ACHN (cell line): ENCODE results near the gene ARHGAP20.
"Not testable (repeated sequence)": the region's sequence is repeated elsewhere in the genome, so short reads cannot be mapped to it uniquely, and the experiment has no call there.

Experiments used
- DNase-seq: peaks from one replicate; pipeline ENCODE4 v3.0.0-alpha.2; 2015
- in situ Hi-C: cut with HindIII; loops from 2 replicates; pipeline ENCODE4 v1.10.0; 2017; ENCODE audit warnings: low sequenced_read_pairs, low pct_ligation_motif_present, low pct_unique_long_range_greater_than_20kb

ARHGAP20 gene

DNA sequence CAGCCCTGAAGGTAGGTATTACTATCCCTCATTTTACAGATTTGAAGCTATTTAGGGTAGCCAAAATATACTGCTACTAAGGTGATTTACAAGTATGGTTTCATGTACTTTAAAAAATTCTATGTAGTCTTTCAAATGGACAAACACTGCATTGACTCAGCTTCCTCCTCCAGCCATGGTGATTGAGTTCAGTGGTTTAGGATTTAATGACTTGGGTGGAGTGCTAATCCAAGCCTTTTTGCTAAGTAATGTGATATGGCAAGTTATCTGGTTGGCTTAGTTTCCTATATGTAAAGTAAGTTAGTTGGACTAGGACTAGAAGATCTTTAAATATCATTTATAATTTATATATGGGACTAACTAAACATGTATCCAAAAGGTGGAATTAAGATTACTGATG is 77.9 kb downstream of the ARHGAP20 start:
- in situ Hi-C loops, result no loop called here
- no peak for DNase-seq

DNA sequence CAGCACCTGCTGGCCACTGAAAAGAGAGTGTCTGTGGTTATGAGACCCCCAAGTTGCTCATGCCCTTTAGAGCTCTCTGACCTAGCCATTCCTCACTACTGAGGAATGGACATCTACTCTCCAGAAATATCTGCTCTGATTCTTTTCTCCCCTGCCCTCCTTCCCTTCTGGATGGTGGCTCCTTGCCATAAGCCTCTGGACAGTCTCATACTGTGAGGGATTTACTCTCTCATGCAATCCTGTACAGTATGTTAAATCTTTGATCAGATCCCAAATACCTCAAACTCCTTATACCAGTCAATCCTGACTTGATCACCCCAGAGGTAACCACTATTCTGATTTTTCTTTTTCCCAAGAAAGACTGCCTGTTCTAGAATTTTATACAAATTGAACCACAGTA is 80.7 kb downstream of the ARHGAP20 start:
- no peak for DNase-seq
- in situ Hi-C loops, result no loop called here

DNA sequence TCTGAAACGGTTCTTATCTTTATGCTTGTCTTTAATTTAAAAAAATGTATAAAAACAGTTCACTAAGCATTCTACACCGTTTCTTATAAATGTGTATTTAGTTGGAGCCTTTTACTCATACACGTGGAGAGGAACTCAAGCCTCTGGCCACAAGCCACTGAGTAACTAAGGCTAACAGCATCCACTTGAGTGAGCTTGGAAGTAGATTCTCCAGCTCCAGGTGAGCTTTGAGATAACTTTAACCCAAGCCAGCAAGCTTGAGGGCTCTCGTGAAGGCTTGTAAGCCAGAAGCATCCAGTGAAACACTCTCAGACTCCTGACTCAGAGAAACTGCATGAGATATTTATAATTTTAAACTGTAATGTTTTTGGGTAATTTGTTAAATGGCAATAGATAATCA is 82.6 kb downstream of the ARHGAP20 start:
- no peak for DNase-seq
- in situ Hi-C loops, result no loop called here

DNA sequence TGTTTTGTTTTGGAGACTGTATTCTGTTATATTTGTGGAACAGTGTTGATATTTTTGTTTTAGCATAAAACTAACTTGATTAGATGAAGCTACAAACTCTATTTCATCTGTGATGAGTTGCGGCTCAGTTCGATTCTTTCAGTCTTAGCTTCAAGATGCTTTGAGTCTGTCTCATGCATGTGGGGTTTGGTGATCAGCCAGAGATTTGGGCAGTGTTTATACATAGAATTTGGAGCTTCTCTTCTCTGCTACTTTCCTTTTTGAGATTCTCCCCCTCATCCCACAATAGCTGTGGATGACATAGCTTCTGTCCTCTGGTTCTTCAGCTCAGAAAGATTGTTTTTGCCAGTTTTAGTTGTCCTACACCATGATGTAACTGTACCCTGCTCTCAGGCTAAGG is 90.4 kb downstream of the ARHGAP20 start:
- DNase-seq, result no peak
- in situ Hi-C loops, result no loop called here

DNA sequence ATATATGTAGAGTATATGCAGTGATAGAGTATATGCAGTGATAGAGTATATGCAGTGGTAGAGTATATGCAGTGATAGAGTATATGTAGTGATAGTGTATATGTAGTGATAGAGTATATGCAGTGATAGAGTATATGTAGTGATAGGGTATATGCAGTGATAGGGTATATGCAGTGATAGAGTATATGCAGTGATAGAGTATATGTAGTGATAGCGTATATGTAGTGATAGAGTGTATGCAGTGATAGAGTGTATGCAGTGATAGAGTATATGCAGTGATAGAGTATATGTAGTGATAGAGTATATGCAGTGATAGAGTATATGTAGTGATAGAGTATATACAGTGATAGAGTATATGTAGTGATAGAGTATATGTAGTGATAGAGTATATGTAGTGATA is 92.9 kb downstream of the ARHGAP20 start:
- DNase-seq, in situ Hi-C loops: not testable (repeated sequence)

DNA sequence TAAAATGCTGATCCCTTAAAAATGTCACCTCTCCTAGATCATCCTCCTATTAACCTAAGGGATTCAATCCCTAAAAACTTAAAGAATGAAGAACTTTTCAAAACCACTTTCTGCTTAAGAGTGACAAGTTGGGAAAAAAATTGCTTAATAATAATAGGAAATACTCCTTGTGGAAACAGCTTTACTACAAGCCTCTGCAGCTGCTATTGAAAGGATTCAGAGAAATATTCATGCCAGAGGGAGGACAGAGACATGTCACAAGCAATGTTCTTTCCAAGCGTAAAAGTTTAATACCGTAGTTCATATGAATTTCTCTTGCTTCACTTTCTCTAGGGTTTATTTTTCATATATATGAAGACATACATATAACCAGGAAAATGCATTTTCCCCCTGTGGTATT is 98.2 kb downstream of the ARHGAP20 start:
- no peak for DNase-seq
- in situ Hi-C loops, result no loop called here

DNA sequence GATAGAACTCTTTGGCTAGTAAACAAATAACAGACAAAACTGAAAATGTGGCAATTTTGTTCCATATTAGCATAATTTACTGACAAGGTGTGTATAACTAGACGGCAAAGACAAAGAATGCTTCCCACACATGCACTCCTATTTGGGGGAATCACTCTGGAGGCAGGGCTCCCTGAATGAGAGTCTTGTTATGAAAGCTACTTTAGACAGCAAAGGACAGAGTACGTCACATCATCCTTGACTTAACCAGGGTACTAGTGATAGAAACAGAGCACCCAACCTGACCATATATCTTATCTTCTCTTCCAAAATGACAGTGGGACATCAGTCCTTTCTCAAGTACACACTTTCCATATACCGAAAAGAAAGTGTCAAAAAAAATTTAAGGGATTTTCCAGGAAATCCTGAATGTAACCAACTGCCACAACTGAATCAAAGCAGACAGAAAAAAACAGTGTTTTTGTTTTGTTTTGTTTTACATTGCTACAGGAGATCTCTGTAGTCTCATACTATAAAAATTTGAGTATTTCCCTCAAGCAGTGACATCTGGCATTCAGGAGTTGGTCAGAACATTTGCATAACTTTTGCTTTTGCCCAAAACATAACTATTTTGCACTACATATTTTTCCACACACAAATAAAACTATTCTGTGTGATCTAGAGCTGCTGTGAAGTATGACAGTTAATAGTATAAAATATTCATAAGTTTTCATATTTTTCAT is 98.9 kb downstream of the ARHGAP20 start:
- no peak for DNase-seq
- in situ Hi-C loops, result no loop called here

DNA sequence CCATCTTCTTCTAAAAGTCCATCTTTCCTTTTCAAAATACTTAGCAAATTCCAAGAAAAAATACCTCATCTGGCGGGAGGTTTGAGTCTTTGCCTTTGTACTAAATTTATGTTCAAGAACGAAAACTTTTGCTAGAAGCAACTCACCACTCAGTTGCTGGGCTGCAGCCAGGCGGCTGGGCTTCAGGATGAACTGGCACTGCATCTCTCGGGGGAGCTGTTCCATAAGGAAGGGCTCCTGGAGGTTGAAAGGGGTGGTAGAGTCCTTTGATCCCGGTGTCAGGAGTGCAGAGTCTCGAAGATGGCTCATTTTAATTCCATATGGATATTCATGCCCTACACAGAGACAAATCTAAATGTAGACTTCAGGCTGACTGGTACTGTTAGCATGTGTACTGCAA is 105.8 kb downstream of the ARHGAP20 start:
- DNase-seq, result no peak
- in situ Hi-C loops, result no loop called here

DNA sequence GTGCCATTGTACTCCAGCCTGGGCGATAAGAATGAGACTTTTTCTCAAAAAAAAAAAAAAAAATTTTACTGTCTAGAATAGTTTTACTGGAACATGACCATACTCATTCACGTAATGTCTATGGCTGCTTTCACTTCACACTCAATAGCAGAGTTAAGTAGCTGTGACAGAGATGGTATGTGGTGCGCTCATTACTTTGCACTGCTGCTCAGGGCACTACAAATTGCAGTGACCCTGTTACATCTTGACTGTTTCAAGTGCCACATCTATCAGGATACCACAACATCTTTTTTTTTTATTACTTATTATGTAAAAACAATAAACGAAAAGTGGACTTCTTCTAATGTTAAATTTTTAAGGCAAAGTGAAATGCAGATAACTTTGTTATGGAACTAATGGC is 110.3 kb downstream of the ARHGAP20 start:
- in situ Hi-C loops, result no loop called here
- DNase-seq, result no peak

DNA sequence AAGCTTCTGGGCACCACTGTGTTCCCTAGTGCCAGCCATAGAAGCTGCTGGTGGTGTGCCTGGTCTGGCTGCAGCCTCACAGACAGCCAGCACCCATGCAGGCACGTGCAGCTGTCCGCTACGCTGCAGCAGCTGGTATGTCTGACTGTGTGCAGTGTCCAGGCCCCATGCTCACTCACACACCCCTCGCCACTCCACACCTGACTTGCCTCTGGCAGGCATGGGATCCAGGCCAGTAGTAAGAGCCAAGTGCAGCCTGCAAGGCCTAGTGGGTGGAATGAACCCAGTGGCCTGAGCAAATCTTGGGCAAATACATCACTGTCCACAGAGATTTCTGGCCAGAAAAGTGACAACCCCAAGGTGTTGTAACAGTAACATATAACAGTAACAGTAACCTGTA is 111.9 kb downstream of the ARHGAP20 start:
- in situ Hi-C loops, result no loop called here
- no peak for DNase-seq

DNA sequence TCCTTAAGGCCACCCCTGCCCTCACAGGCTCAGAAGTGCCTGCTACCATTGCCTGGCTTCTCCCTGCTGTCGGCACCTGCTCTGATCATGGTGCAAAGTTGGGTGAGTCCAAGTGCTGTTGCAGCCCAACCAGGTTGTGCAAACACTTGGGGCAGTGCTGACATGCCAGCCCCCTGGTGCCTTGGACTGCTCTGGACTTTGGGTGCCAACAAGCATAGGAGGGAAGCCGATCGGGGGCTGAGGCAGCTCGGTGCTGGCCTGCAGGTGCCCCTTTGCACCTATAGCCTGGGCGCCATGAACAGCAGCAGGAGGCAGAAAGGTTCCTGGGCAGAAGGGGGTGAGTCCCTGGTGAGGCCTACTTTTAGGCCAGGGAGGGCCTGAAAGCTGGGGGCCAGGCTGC is 113.0 kb downstream of the ARHGAP20 start:
- DNase-seq, result no peak
- in situ Hi-C loops, result no loop called here

DNA sequence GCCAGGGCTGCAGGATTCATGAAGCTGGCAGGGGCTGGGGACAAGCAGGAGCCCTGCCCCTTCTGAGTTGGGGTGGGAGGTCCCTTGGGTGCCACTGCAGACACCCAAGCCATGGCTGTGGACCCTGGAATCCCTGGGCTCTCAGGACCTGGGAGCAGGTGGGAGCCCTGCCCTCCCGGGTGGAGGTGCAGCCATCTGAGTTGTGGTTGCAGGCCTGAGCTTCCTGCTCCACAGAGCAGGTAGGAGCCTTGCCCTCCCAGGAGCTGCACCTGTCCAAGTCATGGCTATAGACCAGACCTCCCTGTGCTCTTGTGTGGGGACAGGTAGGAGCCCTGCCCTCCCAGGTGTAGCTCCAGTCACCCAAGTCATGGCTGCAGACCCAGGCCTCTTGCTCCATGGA is 113.5 kb downstream of the ARHGAP20 start:
- no peak for DNase-seq
- in situ Hi-C loops, result no loop called here

DNA sequence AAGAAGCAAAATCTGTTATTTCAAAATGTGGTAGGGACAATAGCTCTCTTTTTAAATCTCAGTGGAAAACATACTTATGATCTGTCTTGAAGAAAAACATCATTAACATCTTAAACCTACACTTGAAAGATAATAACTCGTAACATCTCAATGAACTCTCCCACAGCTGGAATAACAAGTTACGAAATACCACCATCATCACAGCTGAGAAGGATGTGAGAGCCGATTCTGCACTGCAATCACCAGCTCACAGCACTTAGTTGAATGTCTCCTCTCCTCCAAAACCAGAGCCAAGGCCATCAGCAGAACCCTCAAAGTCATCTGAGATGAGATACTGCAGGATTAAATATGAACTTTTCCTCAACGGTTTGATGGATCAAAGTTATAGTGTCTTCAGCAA is 124.3 kb downstream of the ARHGAP20 start:
- DNase-seq, result no peak
- in situ Hi-C loops, result no loop called here

DNA sequence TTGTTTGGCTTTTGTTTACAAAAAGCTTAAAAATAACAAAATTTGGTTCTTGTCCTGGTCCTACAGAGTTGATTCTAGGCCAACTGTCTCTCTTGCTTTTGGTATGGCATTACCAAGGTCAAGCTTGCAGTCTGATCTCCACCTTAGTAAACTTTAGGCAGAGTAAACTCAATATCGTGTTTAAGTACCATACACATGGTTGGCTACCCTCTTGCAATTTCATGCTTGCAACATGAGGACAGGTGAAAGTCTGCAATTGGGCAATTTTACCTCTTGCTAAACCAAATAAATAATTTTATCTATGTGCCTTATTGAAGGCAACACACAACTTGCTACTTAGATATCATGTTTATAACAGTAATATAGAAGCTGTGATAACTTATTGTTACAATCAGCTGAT is 125.1 kb downstream of the ARHGAP20 start:
- DNase-seq, result no peak
- in situ Hi-C loops, result no loop called here

DNA sequence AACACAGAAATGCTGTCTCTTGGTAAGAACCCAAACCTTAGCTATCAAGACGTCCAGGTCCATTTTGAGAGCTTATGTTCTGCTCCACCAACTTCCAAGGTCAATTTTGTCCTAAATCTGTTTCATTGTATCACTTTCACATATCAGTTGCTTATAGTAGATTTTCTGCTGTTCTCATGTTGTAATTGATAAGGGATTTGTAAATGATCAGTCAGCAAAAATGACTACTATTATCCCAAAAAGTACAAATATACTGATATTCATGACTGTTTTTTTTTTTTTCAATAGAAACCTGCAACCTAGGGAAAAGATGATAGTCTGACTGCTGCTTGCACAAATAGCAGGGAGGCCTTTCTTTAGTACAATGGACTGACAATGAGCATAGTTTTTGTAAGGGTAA is 128.1 kb downstream of the ARHGAP20 start:
- in situ Hi-C loops, result no loop called here
- no peak for DNase-seq

DNA sequence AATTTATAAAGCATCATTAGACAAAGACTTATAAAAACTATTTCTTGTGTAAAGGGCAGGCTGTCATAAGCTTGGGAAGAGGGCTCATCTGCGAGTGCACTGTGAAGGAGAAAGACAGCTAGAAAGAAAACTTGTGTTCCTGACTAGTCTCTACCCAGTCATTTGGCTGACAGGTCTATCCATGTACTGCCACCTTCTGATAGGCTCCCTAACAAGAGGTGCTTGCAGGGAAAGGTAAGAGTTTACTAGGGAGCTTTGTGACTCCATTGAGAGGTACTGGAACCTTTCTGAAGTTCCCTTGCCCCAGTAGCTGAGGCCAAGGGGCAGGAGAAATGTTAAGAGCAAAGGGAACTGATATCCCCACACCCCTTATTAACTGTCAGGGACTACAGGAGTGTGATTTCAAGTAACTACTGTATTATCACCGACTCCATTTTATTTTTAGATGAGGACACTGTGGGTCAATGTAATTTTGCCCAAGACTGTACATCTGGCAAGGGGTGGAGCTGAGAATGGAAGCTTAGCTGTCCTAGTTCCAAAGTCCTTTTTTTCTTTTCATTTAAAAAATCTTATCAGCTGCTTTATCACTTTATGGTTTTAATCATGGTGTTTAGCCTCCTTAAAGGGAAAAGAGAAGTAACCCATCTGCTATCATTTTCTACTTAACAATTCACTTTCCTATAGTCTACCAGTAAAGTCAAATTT is 129.4 kb downstream of the ARHGAP20 start:
- in situ Hi-C loops, result no loop called here
- no peak for DNase-seq

DNA sequence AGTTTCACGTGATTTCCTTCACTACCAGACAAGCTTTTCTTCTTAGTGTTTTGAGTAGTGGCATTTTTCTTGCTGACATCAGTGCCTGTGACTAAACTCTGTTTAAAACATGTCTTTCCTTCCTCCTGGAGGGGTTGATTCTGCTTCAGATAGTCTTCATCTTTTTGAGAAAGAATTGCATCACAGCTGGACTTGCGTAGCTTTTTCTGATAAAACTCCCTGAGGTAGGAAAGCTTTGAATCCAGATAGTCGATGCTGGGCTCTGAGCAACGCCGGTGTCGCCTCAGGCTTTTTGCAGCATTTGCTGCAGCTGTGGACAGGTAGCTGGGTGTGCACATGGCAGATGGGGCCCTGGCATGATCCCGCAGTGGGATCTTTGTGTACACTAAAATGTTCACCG is 131.7 kb downstream of the ARHGAP20 start:
- DNase-seq, result no peak
- in situ Hi-C loops, result no loop called here

DNA sequence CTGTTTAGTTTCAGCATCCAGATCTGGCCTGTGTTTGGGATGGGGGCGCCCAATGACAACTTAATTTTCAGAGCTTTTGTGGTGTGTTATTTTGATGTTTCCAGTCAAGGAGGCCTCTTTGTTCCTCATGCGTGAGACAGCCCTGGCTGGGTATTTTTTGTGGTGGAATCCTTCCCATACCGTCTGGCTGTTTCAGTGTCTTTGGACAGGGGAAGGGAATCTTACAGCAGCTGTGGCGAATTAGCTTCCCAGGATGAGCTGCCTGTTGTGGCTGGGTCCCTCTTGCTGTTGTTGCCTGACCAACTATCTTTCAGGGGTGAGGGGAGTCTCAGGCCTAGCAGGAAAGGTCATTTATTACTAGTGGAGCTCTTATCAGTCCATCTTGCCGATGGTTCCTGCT is 138.8 kb downstream of the ARHGAP20 start:
- in situ Hi-C loops, result no loop called here

DNA sequence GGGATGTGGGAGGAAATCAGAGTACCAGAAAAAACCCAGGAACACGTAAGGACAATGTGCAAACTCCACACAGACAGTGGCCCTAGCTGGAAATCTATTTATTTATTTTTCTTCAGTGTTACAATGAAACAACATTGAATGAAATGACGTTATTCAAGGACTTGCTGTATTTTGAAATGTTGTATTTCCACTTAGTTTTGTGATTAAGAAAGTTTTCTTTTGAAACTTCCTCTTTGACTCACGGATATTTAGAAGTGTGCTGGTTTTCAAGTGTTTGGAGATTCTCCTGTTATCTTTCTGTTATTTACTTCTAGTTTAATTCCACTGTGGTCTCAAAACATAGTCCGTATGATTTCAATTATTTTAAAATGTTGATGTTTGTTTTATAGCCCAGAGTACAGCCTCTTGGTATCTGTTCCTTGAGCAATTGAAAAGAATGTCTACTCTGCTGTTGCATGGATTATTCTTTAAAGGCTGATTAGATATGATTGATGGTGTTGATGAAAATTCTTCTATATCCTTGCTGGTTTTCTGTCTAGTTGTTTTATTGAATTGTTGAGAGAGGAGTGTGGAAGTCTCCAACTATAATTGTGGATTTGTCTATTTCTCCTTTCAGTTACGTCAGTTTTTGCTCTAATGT is 141.0 kb downstream of the ARHGAP20 start:
- DNase-seq, result no peak
- in situ Hi-C loops, result no loop called here

More for the DNA sequence above, 138.8 kb downstream of the ARHGAP20 start:
- no peak for DNase-seq

DNA sequence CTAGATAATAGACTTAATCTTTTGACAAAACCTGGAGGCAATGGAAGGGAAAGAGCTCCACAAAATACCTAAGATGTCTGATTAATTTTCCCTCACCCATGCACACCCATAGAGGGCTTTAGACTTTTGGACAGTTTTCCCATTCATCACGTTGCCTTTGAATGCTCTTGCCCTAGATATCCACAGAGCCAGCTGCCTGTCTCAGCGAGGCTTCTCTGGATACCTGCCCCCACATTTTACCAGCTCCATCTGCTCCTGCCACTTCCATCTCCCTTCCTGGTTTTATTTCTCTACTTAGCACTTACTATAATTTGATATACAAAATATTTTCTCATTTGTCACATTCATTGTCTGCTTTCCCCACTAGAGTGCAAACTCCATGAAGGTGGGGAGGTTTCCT is 145.7 kb downstream of the ARHGAP20 start:
- in situ Hi-C loops, result no loop called here
- no peak for DNase-seq
